ENCODE data around the gene FZR1. TPM values are rescaled to one million over a fixed set of nuclear protein-coding genes. Genes with fewer than 3 reads are reported as not detected.

Gene FZR1
- total RNA-seq, 2 donors from 2014 or later, result 16.6 to 20.1 TPM

DNA sequence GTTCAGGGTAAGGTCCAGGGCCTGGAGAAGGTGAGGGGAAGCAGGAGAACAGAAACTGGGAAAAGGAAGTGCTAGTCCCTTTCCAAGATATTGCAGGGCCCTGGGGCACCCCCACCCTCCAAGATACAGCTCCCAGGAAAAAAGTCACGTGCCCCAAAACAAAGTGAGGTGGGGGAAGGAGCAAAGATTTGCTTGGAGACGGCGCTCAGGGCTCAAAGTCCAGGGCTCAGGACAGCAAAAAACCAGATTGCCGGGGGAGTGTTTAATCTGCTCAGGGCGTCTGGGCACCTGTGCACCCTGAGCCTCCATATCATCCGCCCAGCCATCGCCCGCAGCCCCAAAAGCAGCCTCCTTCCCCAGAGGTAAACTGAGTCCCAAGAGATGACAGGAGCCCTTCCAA lies 32.1 kb upstream of the FZR1 start:
- Histone ChIP-seq H3K4me3 (no peak overlapping the region), H3K36me3 (replicated peaks in 1 of 2; ENCODE audit: insufficient read depth in 1 of 2, low read depth in 2 of 2) (no peaks in the 10 kb centered on the region), H3K27ac (peak overlapping the region in 1 of 4 donors; percentile 21), H3K4me1 (peaks cover 24% of the 10 kb centered on the region), H3K27me3 (no peaks in the 10 kb centered on the region), H3K9me3 (no peaks in the 10 kb centered on the region)
- ATAC-seq, result peak; percentile 14
- DNase-seq, result peak in 2 of 4 donors; percentile 44 to 54
- 4 to 26% methylated on average over 3 to 8 of the region's 8 CpGs for WGBS, 2 donors
- intact Hi-C loops (cut with DNase I), result loop anchor here (5.0 kb wide), 1 partner anchor 152 kb away; no protein-coding TSS in a partner anchor
- no peak for TF ChIP-seq POLR2A (IDR thresholded peaks at IDR 0.05)
- TF ChIP-seq, protein P1, sequence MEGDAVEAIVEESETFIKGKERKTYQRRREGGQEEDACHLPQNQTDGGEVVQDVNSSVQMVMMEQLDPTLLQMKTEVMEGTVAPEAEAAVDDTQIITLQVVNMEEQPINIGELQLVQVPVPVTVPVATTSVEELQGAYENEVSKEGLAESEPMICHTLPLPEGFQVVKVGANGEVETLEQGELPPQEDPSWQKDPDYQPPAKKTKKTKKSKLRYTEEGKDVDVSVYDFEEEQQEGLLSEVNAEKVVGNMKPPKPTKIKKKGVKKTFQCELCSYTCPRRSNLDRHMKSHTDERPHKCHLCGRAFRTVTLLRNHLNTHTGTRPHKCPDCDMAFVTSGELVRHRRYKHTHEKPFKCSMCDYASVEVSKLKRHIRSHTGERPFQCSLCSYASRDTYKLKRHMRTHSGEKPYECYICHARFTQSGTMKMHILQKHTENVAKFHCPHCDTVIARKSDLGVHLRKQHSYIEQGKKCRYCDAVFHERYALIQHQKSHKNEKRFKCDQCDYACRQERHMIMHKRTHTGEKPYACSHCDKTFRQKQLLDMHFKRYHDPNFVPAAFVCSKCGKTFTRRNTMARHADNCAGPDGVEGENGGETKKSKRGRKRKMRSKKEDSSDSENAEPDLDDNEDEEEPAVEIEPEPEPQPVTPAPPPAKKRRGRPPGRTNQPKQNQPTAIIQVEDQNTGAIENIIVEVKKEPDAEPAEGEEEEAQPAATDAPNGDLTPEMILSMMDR (IDR thresholded peaks at IDR 0.05), result no peak

DNA sequence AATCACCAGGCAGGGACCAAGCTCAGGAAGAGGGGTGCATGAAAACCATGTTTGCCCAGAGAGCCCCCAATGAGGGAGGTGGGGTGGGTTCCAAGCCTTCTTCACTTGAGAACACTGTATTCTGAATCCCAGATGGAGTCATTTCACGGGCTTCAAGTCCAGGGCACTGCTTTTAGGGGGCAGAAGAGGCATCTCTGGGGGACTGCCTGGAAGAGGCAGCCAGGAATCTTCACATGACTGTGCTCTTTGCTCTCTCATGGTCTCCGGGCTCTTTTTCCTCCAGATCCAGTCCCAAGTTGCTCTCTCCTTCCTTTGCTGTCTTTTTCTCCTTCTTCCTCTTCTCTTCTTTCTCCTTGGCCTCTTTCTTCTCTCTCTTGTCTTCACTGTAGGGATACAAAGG lies 31.5 kb upstream of the FZR1 start:
- no peak for DNase-seq
- TF ChIP-seq POLR2A (IDR thresholded peaks at IDR 0.05), result no peak
- TF ChIP-seq, protein P1 (IDR thresholded peaks at IDR 0.05), result no peak
- Histone ChIP-seq H3K36me3 (replicated peaks in 1 of 2; ENCODE audit: insufficient read depth in 1 of 2, low read depth in 2 of 2) (no peaks in the 10 kb centered on the region), H3K27me3 (no peaks in the 10 kb centered on the region), H3K9me3 (no peaks in the 10 kb centered on the region), H3K4me3 (no peak overlapping the region), H3K4me1 (peaks cover 24% of the 10 kb centered on the region), H3K27ac (no peak overlapping the region)
- no peak for ATAC-seq
- WGBS, 2 donors, result 79 to 90% methylated on average over 2 of the region's 2 CpGs
- intact Hi-C loops (cut with DNase I), result loop anchor here (5.0 kb wide), 1 partner anchor 152 kb away; no protein-coding TSS in a partner anchor

GRCh38 chr19:3475449-3475848 lies 30.7 kb upstream of the FZR1 start:
- Histone ChIP-seq H3K27me3 (peaks cover 0 to 2% of the 10 kb centered on the region in 2 donors), H3K9me3 (no peaks in the 10 kb centered on the region), H3K4me3 (no peak overlapping the region), H3K27ac (no peak overlapping the region), H3K4me1 (peaks cover 27% of the 10 kb centered on the region), H3K36me3 (replicated peaks in 1 of 2; ENCODE audit: insufficient read depth in 1 of 2, low read depth in 2 of 2) (no peaks in the 10 kb centered on the region)
- 88 to 90% methylated on average over 4 of the region's 4 CpGs for WGBS, 2 donors
- no peak for TF ChIP-seq POLR2A (IDR thresholded peaks at IDR 0.05)
- TF ChIP-seq, protein P1 (IDR thresholded peaks at IDR 0.05), result no peak
- intact Hi-C loops (cut with DNase I), result no loop called here
- ATAC-seq (no peak), DNase-seq (no peak)

DNA sequence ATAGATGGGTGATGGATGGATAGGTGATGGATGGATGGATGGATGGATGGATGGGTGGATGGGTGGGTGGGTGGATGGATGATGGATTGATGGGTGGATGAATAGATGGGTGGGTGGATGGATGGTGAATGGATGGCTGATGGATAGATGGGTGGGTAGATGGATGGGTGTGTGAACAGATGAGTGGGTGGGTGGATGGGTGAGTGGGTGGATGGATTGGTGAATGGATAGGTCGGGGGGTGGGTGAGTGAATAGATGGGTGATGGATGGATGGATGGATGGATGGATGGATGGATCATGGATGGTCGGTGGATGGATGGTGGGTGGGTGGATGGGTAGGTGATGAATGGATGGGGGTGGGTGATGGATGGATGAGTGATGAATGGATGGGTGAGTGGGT lies 29.3 kb upstream of the FZR1 start:
- intact Hi-C loops (cut with DNase I), result no loop called here
- DNase-seq (no peak), ATAC-seq (no peak)
- no peak for TF ChIP-seq POLR2A (IDR thresholded peaks at IDR 0.05)
- TF ChIP-seq, protein P1 (IDR thresholded peaks at IDR 0.05), result no peak
- WGBS, 2 donors, result 73 to 86% methylated on average over 2 of the region's 2 CpGs
- Histone ChIP-seq H3K4me1 (peaks cover 29% of the 10 kb centered on the region), H3K27me3 (peaks cover 0 to 12% of the 10 kb centered on the region in 2 donors), H3K4me3 (no peak overlapping the region), H3K36me3 (replicated peaks in 1 of 2; ENCODE audit: insufficient read depth in 1 of 2, low read depth in 2 of 2) (no peaks in the 10 kb centered on the region), H3K9me3 (no peaks in the 10 kb centered on the region), H3K27ac (no peak overlapping the region)

- DNase-seq (no peak), ATAC-seq (no peak)
- intact Hi-C loops (cut with DNase I), result no loop called here
- no peaks in the 10 kb centered on the region for H3K36me3 ChIP-seq (replicated peaks in 1 of 2; ENCODE audit: insufficient read depth in 1 of 2, low read depth in 2 of 2)
- H3K4me3 ChIP-seq, result no peak overlapping the region
- no peak overlapping the region for H3K27ac ChIP-seq
- no peak for TF ChIP-seq POLR2A (IDR thresholded peaks at IDR 0.05)
- TF ChIP-seq, protein P1 (IDR thresholded peaks at IDR 0.05), result no peak
- no peaks in the 10 kb centered on the region for H3K9me3 ChIP-seq
- H3K27me3 ChIP-seq, result peaks cover 0 to 18% of the 10 kb centered on the region in 2 donors
- peaks cover 22% of the 10 kb centered on the region for H3K4me1 ChIP-seq
These were observed 28.6 kb upstream of the FZR1 start for GRCh38 chr19:3477506-3477905.
